Measurements from ENCODE around the gene KLC4. TPM values are rescaled to one million over a fixed set of nuclear protein-coding genes. Genes with fewer than 3 reads are reported as not detected.
A peak's percentile ranks its signal among the peaks of the same experiment; 100 is the strongest.

Gene KLC4
- total and polyA plus RNA-seq, 9 of the 15 experiments (the other 6 are each of a cell fraction or from before 2014, with no cell fraction given): 1.7 to 16.2 (median 7.7) TPM

- TF ChIP-seq MGA (IDR thresholded peaks at IDR 0.05): no peak
- TF ChIP-seq, protein P1, sequence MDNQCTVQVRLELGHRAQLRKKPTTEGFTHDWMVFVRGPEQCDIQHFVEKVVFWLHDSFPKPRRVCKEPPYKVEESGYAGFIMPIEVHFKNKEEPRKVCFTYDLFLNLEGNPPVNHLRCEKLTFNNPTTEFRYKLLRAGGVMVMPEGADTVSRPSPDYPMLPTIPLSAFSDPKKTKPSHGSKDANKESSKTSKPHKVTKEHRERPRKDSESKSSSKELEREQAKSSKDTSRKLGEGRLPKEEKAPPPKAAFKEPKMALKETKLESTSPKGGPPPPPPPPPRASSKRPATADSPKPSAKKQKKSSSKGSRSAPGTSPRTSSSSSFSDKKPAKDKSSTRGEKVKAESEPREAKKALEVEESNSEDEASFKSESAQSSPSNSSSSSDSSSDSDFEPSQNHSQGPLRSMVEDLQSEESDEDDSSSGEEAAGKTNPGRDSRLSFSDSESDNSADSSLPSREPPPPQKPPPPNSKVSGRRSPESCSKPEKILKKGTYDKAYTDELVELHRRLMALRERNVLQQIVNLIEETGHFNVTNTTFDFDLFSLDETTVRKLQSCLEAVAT (IDR thresholded peaks at IDR 0.05): 0 out of 4 replicates have a peak, but pooled peaks of 1 of the 2 experiments have one; percentile 35
- no peak for TF ChIP-seq STAG1 (CRISPR knock-in tag; IDR thresholded peaks at IDR 0.05; ENCODE audit: borderline replicate concordance)
- TF ChIP-seq MTA1 (IDR thresholded peaks at IDR 0.05; ENCODE audit: borderline replicate concordance): no peak
- TF ChIP-seq WHSC1 (IDR thresholded peaks at IDR 0.05; ENCODE audit: low read length): no peak
- TF ChIP-seq, protein P2, sequence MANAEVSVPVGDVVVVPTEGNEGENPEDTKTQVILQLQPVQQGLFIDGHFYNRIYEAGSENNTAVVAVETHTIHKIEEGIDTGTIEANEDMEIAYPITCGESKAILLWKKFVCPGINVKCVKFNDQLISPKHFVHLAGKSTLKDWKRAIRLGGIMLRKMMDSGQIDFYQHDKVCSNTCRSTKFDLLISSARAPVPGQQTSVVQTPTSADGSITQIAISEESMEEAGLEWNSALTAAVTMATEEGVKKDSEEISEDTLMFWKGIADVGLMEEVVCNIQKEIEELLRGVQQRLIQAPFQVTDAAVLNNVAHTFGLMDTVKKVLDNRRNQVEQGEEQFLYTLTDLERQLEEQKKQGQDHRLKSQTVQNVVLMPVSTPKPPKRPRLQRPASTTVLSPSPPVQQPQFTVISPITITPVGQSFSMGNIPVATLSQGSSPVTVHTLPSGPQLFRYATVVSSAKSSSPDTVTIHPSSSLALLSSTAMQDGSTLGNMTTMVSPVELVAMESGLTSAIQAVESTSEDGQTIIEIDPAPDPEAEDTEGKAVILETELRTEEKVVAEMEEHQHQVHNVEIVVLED (CRISPR knock-in tag; IDR thresholded peaks at IDR 0.05): no peak
- TF ChIP-seq, protein P3, sequence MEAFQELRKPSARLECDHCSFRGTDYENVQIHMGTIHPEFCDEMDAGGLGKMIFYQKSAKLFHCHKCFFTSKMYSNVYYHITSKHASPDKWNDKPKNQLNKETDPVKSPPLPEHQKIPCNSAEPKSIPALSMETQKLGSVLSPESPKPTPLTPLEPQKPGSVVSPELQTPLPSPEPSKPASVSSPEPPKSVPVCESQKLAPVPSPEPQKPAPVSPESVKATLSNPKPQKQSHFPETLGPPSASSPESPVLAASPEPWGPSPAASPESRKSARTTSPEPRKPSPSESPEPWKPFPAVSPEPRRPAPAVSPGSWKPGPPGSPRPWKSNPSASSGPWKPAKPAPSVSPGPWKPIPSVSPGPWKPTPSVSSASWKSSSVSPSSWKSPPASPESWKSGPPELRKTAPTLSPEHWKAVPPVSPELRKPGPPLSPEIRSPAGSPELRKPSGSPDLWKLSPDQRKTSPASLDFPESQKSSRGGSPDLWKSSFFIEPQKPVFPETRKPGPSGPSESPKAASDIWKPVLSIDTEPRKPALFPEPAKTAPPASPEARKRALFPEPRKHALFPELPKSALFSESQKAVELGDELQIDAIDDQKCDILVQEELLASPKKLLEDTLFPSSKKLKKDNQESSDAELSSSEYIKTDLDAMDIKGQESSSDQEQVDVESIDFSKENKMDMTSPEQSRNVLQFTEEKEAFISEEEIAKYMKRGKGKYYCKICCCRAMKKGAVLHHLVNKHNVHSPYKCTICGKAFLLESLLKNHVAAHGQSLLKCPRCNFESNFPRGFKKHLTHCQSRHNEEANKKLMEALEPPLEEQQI (IDR thresholded peaks at IDR 0.05): no peak
- peak; percentile 65 for TF ChIP-seq SAP30 (IDR thresholded peaks at IDR 0.05; ENCODE audit: borderline replicate concordance, insufficient read depth, low read depth, low read length, poor library complexity, severe bottlenecking)
Measured at GRCh38 chr6:43060034-43060754, 763 bp downstream of the KLC4 start (continued).
